ENCODE results near the gene ALOX5. TPM values are rescaled to one million over a fixed set of nuclear protein-coding genes. Genes with fewer than 3 reads are reported as not detected.
"Not testable (repeated sequence)": the region's sequence is repeated elsewhere in the genome, so short reads cannot be mapped to it uniquely, and the experiment has no call there.

The ALOX5 gene
- total RNA-seq, 4 donors from 2014 or later, result 13.7 to 46.4 (median 17.9) TPM

DNA sequence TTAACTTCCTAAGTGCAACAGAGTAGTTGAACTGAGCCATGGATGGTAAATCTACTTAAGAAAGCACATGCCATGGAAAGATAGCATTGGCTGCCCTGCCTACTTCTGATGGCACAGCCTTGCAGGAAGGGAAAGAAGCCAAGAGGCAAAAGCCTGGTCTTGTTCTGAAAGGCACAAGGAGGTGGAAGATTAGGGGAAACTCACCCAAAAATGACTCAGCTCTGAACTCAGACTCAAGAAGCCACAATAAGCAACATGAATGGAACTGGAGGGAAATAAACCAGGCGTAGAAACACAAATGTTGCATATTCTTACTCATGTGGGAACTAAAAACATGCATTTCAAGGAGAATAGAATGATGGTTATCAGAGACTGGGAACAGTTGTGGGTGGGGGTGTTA lies 20.8 kb upstream of the ALOX5 start:
- Histone ChIP-seq H3K9me3 (peaks cover 0 to 3% (median 0%) of the 10 kb centered on the region in 3 donors), H3K4me1 (no peaks in the 10 kb centered on the region), H3K27ac (no peak overlapping the region), H3K4me3 (no peak overlapping the region), H3K27me3 (no peaks in the 10 kb centered on the region), H3K36me3 (no peaks in the 10 kb centered on the region)
- TF ChIP-seq, protein P1, sequence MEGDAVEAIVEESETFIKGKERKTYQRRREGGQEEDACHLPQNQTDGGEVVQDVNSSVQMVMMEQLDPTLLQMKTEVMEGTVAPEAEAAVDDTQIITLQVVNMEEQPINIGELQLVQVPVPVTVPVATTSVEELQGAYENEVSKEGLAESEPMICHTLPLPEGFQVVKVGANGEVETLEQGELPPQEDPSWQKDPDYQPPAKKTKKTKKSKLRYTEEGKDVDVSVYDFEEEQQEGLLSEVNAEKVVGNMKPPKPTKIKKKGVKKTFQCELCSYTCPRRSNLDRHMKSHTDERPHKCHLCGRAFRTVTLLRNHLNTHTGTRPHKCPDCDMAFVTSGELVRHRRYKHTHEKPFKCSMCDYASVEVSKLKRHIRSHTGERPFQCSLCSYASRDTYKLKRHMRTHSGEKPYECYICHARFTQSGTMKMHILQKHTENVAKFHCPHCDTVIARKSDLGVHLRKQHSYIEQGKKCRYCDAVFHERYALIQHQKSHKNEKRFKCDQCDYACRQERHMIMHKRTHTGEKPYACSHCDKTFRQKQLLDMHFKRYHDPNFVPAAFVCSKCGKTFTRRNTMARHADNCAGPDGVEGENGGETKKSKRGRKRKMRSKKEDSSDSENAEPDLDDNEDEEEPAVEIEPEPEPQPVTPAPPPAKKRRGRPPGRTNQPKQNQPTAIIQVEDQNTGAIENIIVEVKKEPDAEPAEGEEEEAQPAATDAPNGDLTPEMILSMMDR (IDR thresholded peaks at IDR 0.05), result no peak
- TF ChIP-seq EP300 (IDR thresholded peaks at IDR 0.05), result no peak
- TF ChIP-seq POLR2A (IDR thresholded peaks at IDR 0.05), result no peak
- no peak for TF ChIP-seq POLR2AphosphoS5 (IDR thresholded peaks at IDR 0.05)
- no peak for ATAC-seq
- WGBS, 2 donors (ENCODE audit: low coverage in 1 of 2), result 40 to 63% methylated on average over 1 of the region's 1 CpG

DNA sequence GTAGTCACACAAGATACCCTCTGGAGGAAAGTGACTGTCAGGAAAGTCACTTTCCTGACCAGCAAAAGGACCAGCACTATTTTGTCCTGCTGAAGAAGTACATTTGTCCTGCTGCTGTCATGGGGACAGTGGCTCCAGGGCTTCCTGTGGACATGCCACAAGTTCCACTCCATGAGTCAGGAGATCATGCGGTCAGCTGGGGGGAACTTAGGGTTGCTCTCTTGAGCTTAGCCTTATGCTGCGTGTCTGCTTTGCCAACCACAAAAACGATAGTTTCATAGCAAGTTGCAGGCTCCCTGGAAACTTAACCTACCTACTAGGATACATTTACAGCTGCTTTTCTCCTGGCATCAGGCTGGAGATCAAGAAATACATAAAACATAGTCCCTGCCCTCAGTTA lies 19.8 kb upstream of the ALOX5 start:
- Histone ChIP-seq H3K27me3 (peaks cover 7% of the 10 kb centered on the region), H3K4me3 (no peak overlapping the region), H3K27ac (no peak overlapping the region), H3K4me1 (no peaks in the 10 kb centered on the region), H3K36me3 (no peaks in the 10 kb centered on the region), H3K9me3 (no peaks in the 10 kb centered on the region)
- no peak for TF ChIP-seq POLR2A (IDR thresholded peaks at IDR 0.05)
- no peak for TF ChIP-seq POLR2AphosphoS5 (IDR thresholded peaks at IDR 0.05)
- no peak for TF ChIP-seq EP300 (IDR thresholded peaks at IDR 0.05)
- TF ChIP-seq, protein P1 (IDR thresholded peaks at IDR 0.05), result no peak
- WGBS, 2 donors (ENCODE audit: low coverage in 1 of 2), result no CpG with 5 or more reads among the region's 3 CpGs
- peak; percentile 65 for ATAC-seq

DNA sequence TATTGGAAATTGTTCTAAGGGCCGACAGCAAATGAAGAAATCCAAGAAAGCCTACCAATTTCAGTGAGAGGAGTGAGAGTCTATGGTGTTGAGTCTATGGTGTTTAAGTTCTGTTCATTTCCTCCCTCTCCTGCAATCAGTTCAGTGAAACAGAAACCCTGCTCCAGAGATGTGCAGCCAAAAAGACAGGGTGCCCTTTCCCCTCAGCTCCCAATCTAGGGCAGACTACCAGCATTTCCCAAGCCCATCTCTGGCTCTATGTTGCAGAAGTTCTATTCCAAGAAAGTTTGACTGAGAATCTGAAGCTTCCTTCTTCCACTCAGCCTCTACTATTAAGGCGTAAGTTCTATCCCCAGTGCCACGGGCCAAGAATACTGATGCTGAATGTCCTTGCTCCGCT lies 18.5 kb upstream of the ALOX5 start:
- 56 to 75% methylated on average over 1 to 3 of the region's 4 CpGs for WGBS, 2 donors (ENCODE audit: low coverage in 1 of 2)

DNA sequence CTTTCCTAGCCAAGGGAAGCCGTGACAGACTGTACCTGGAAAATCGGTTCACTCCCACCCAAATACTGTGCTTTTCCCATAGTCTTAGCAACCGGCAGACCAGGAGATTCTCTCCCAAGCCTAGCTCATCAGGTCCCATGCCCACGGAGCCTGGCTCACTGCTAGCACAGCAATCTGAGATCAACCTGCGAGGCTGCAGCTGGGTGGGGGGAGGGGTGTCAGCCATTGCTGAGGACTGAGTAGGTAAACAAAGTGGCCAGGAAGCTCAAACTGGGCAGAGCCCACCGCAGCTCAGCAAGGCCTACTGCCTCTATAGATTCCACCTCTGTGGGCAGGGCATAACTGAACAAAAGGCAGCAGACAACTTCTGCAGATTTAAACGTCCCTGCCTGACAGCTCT lies 15.1 kb upstream of the ALOX5 start:
- not testable (repeated sequence) for H3K4me3 ChIP-seq, H3K27ac ChIP-seq, H3K36me3 ChIP-seq, H3K4me1 ChIP-seq, H3K9me3 ChIP-seq, ATAC-seq
- peaks cover 24% of the 10 kb centered on the region for H3K27me3 ChIP-seq
- 0% methylated on average over 1 of the region's 7 CpGs; no CpG with 5 or more reads in 1 of the 2 donors for WGBS, 2 donors (ENCODE audit: low coverage in 1 of 2)

More for the DNA sequence above, 18.5 kb upstream of the ALOX5 start:
- Histone ChIP-seq H3K36me3 (no peaks in the 10 kb centered on the region), H3K9me3 (no peaks in the 10 kb centered on the region), H3K4me3 (no peak overlapping the region), H3K4me1 (no peaks in the 10 kb centered on the region), H3K27ac (no peak overlapping the region), H3K27me3 (peaks cover 15% of the 10 kb centered on the region)
- no peak for ATAC-seq
- TF ChIP-seq, protein P1 (IDR thresholded peaks at IDR 0.05), result no peak

DNA sequence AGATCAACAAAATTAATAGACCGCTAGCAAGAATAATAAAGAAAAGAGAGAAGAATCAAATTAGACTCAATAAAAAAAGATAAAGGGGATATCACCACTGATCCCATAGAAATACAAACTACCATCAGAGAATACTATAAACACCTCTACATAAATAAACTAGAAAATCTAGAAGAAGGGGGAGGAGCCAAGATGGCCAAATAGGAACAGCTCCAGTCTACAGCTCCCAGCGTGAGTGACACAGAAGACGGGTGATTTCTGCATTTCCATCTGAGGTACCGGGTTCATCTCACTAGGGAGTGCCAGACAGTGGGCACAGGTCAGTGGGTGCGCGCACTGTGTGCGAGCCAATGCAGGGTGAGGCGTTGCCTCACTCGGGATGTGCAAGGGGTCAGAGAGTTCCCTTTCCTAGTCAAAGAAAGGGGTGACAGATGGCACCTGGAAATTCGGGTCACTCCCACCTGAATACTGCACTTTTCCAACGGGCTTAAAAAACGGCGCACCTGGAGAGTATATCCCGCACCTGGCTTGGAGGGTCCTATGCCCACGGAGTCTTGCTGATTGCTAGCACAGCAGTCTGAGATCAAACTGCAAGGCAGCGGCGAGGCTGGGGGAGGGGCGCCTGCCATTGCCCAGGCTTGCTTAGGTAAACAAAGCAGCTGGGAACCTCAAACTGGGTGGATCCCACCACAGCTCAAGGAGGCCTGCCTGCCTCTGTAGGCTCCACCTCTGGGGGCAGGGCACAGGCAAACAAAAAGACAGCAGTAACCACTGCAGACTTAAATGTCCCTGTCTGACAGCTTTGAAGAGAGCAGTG lies 11.8 kb upstream of the ALOX5 start:
- WGBS, 2 donors (ENCODE audit: low coverage in 1 of 2), result 54 to 60% methylated on average over 1 to 13 of the region's 18 CpGs
- H3K4me3 ChIP-seq, H3K9me3 ChIP-seq, H3K4me1 ChIP-seq, H3K36me3 ChIP-seq, H3K27ac ChIP-seq, ATAC-seq: not testable (repeated sequence)
- H3K27me3 ChIP-seq, result peaks cover 24% of the 10 kb centered on the region

DNA sequence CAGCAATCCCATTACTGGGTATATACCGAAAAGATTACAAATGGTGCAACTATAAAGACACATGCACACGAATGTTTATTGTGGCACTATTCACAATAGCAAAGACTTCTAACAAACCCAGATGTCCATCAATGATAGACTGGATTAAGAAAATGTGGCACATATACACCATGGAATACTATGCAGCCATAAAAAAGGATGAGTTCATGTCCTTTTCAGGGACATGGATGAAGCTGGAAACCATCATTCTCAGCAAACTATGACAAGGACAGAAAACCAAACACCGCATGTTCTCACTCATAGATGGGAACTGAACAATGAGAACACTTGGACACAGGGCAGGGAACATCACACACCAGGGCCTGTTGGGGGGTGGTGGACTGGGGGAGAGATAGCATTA lies 6.4 kb upstream of the ALOX5 start:
- not testable (repeated sequence) for H3K4me3 ChIP-seq, H3K9me3 ChIP-seq, H3K27me3 ChIP-seq, H3K27ac ChIP-seq, ATAC-seq, H3K4me1 ChIP-seq, H3K36me3 ChIP-seq
- 68 to 100% methylated on average over 2 to 3 of the region's 3 CpGs for WGBS, 2 donors (ENCODE audit: low coverage in 1 of 2)
